ENCODE data around the gene SEC16A.

SEC16A gene
- total RNA-seq = 191 to 248 (median 211) reads per million in 3 donors

GRCh38 chr9:136482793-136483588 lies at the start of gene SEC16A:
Gene SEC16A (minus strand): TSS chr9:136483040. CDS start chr9:136477615, 5,425 bp downstream.
- peak within 1 kb of the TSS; percentile 96 for H3K27ac ChIP-seq (ENCODE audit: insufficient read depth, low read length, poor library complexity, severe bottlenecking)
- H3K36me3 ChIP-seq (ENCODE audit: control insufficient read depth, insufficient read depth, low read length) = peaks cover 9% of the 10 kb centered on the region
- peaks cover 21% of the 10 kb centered on the region for H3K4me1 ChIP-seq (ENCODE audit: control insufficient read depth, insufficient read depth, low read length, poor library complexity, severe bottlenecking)
- DNase-seq = peak; percentile 97 to 99 (median 99)
- H3K4me3 ChIP-seq (ENCODE audit: insufficient read depth, low read depth, low read length, poor library complexity, severe bottlenecking) = peak within 1 kb of the TSS; percentile 92
- H3K9me3 ChIP-seq (ENCODE audit: control insufficient read depth, low read length) = no peaks in the 10 kb centered on the region
- H3K27me3 ChIP-seq (replicated peaks; ENCODE audit: control insufficient read depth, insufficient read depth, low read length, poor library complexity, severe bottlenecking) = no peaks in the 10 kb centered on the region

DNA sequence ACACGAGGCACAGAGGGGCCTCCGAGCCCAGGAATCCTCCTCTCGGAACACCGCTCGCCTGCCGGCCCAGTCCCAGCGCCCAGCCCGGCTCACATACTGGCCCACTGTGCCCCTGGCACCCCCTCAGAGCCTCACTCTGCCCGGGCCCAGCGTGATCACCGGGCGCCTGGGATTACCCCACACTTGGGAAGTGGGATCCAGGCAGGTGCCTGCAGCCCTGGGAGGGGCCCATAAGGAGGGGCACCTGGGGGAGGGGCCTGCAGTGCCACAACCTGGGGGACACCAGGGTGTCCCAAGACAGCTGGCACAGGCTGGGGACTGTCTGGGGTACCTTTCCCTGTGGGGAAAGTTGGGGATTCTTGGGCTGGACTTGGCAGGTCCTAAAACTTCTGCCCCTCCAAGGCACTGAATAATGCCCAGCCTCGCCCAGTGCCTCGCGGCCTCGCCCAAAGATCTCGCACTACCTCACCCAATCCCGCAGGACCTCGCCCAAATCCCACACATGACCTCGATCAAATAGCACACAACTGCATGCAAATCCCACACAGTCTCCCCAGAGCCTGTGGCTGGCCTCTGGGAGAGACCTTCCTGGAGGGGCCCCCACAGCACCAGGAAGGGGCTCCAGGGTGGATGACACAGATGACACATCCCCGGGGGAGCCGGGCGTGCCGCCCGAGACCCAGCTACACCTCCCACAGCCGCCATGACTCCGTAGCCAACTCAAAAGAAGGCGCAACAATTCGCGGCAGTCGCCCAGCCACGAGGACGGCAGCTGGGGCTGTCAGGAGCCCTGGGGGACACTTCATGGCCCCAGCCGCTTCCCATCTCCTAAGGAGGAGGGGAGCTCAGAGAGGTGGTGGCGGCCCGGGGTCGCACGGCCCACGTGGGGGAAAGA lies 49.3 kb upstream of the SEC16A start:
- peak overlapping the region; percentile 11 for H3K4me3 ChIP-seq (ENCODE audit: insufficient read depth, low read depth, low read length, poor library complexity, severe bottlenecking)
- peaks cover 6% of the 10 kb centered on the region for H3K36me3 ChIP-seq (ENCODE audit: control insufficient read depth, insufficient read depth, low read length)
- H3K9me3 ChIP-seq (ENCODE audit: control insufficient read depth, low read length) = no peaks in the 10 kb centered on the region
- DNase-seq = no peak
- H3K4me1 ChIP-seq (ENCODE audit: control insufficient read depth, insufficient read depth, low read length, poor library complexity, severe bottlenecking) = peaks cover 61% of the 10 kb centered on the region
- no peaks in the 10 kb centered on the region for H3K27me3 ChIP-seq (replicated peaks; ENCODE audit: control insufficient read depth, insufficient read depth, low read length, poor library complexity, severe bottlenecking)
- no peak overlapping the region for H3K27ac ChIP-seq (ENCODE audit: insufficient read depth, low read length, poor library complexity, severe bottlenecking)

GRCh38 chr9:136531186-136531903 lies 48.5 kb upstream of the SEC16A start:
- H3K9me3 ChIP-seq (ENCODE audit: control insufficient read depth, low read length) = no peaks in the 10 kb centered on the region
- peaks cover 53% of the 10 kb centered on the region for H3K4me1 ChIP-seq (ENCODE audit: control insufficient read depth, insufficient read depth, low read length, poor library complexity, severe bottlenecking)
- peaks cover 6% of the 10 kb centered on the region for H3K36me3 ChIP-seq (ENCODE audit: control insufficient read depth, insufficient read depth, low read length)
- no peak for DNase-seq
- no peaks in the 10 kb centered on the region for H3K27me3 ChIP-seq (replicated peaks; ENCODE audit: control insufficient read depth, insufficient read depth, low read length, poor library complexity, severe bottlenecking)
- H3K27ac ChIP-seq (ENCODE audit: insufficient read depth, low read length, poor library complexity, severe bottlenecking) = no peak overlapping the region
- no peak overlapping the region for H3K4me3 ChIP-seq (ENCODE audit: insufficient read depth, low read depth, low read length, poor library complexity, severe bottlenecking)

DNA sequence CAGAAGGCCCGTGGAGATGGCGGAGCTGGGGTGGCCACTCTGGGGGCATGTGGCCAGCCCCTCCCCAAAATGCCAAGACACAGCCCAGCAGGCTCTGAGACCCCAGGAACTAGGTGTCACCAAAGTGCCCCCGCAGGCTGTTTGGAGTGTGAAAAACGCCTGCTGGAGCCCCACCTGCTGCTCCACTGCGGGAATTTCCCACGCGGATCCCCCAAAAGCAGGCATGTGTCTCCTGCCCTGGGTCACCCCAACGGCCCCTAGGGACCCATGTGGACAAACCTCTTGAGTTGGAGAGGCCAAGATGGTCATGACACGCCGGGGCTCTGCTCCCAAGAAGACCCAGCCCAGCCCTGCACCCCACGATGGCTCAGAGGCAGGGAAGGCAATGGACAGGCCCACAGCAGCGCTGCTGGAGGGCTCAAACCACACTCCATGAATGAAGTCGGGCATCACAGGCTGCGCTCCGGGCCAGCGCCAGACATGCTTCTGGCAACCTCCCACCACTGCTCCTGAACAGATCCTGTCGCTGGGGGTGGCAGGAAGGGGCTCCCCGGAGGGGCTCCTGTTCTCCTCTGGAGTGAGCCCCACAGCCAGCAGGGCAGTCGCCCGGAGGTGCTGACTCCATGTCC lies 47.7 kb upstream of the SEC16A start:
- peaks cover 6% of the 10 kb centered on the region for H3K36me3 ChIP-seq (ENCODE audit: control insufficient read depth, insufficient read depth, low read length)
- no peaks in the 10 kb centered on the region for H3K9me3 ChIP-seq (ENCODE audit: control insufficient read depth, low read length)
- H3K27ac ChIP-seq (ENCODE audit: insufficient read depth, low read length, poor library complexity, severe bottlenecking) = no peak overlapping the region
- H3K4me1 ChIP-seq (ENCODE audit: control insufficient read depth, insufficient read depth, low read length, poor library complexity, severe bottlenecking) = peaks cover 53% of the 10 kb centered on the region
- H3K27me3 ChIP-seq (replicated peaks; ENCODE audit: control insufficient read depth, insufficient read depth, low read length, poor library complexity, severe bottlenecking) = no peaks in the 10 kb centered on the region
- DNase-seq = no peak
- no peak overlapping the region for H3K4me3 ChIP-seq (ENCODE audit: insufficient read depth, low read depth, low read length, poor library complexity, severe bottlenecking)

DNA sequence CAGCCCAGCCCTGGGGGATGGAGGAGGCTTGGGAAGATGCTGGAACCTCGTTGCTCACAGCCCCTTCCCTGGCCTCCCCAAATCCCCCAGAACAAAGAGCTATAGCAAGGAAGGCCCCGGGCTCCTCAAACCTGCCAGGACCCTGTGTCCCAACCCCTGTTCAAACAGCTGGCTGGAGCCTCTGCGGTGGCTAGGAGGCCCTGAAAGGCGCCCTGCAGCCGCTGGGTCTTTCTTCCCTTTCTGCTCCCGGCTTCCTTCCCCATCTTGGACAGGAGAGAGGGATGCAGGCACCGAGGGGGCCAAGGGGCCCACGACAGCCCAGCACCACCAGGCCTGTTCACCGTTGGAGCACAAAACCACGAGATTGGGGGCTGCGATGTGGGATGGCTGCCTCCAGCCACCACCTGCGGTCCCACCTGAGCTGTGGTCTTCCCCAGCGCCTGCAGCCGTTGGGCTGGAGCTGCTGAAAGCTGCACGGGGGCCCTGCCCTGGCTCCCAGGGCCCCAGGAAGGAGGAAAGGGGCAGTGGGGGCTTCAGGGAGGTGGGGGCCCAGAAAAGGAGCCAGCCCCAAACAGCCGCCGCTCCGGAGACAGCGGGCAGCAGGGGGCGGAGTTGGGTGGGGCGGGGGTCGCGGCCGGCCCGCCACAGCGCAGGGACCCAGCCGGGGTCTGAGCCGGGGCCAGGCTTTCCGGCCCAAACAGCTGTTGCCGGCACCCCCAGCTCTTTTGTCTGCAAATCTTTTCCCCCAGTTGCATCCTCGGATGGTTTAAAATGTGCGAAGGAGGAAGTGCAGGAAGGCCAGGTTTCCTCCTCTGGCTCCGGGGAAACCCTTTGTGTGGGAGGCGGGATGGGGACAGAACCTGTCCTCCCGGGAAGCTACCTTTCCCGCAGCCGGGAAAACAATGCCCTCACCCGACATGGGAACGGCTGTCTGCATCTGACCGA lies 46.9 kb upstream of the SEC16A start:
- peak overlapping the region; percentile 13 for H3K27ac ChIP-seq (ENCODE audit: insufficient read depth, low read length, poor library complexity, severe bottlenecking)
- DNase-seq = no peak
- no peak overlapping the region for H3K4me3 ChIP-seq (ENCODE audit: insufficient read depth, low read depth, low read length, poor library complexity, severe bottlenecking)
- peaks cover 49% of the 10 kb centered on the region for H3K4me1 ChIP-seq (ENCODE audit: control insufficient read depth, insufficient read depth, low read length, poor library complexity, severe bottlenecking)
- no peaks in the 10 kb centered on the region for H3K27me3 ChIP-seq (replicated peaks; ENCODE audit: control insufficient read depth, insufficient read depth, low read length, poor library complexity, severe bottlenecking)
- no peaks in the 10 kb centered on the region for H3K9me3 ChIP-seq (ENCODE audit: control insufficient read depth, low read length)
- peaks cover 6% of the 10 kb centered on the region for H3K36me3 ChIP-seq (ENCODE audit: control insufficient read depth, insufficient read depth, low read length)

- no peak for DNase-seq
- peak overlapping the region; percentile 13 for H3K27ac ChIP-seq (ENCODE audit: insufficient read depth, low read length, poor library complexity, severe bottlenecking)
- no peak overlapping the region for H3K4me3 ChIP-seq (ENCODE audit: insufficient read depth, low read depth, low read length, poor library complexity, severe bottlenecking)
- peaks cover 40% of the 10 kb centered on the region for H3K4me1 ChIP-seq (ENCODE audit: control insufficient read depth, insufficient read depth, low read length, poor library complexity, severe bottlenecking)
- no peaks in the 10 kb centered on the region for H3K27me3 ChIP-seq (replicated peaks; ENCODE audit: control insufficient read depth, insufficient read depth, low read length, poor library complexity, severe bottlenecking)
- H3K9me3 ChIP-seq (ENCODE audit: control insufficient read depth, low read length) = no peaks in the 10 kb centered on the region
- H3K36me3 ChIP-seq (ENCODE audit: control insufficient read depth, insufficient read depth, low read length) = peaks cover 9% of the 10 kb centered on the region
These were observed 46.0 kb upstream of the SEC16A start for GRCh38 chr9:136528716-136529341.

DNA sequence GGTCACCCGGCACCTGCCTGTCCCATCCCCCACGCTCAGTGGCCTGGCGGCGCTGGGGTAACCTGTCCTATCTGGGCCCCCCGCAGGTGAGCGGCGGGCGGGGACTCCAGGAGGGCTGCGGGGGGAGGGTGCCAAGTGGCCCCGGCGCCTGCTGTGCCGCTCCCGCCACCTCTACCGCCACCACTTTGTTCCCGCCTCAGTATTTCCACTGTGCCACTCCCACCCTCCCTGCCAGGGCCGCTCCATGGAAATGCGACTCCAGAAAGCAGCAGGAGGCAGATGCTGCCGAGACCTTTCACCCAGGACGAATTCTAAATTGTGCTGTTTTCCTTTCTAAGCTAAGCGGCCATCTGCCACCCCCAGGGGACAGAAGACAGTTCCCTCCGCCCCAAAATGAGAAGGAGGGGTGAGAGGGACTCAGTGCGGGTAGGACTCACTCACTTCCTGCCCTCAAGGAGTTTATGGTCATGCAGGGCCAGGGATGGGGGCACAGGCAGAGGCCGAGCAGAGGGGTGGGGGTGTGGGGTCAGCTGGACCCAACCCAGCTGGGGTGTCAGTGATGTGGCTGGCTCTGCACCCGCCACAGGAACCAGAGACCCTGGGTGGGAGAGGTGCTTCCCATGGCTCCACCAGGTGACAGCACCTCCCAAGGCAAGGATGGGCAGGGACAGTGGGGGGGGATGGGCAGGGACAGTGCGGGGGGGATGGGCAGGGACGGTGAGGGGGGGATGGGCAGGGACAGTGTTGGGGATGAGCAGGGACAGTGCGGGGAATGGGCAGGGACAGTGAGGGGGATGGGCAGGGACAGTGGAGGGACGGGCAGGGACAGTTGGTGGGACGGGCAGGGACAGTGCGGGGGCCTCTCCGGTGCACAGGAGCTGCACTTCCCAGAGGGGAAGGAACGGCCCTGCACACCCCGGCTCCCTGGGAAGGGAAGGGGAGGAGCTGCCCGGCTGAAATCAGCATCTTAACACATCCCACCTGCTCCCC lies 45.2 kb upstream of the SEC16A start:
- peaks cover 17% of the 10 kb centered on the region for H3K36me3 ChIP-seq (ENCODE audit: control insufficient read depth, insufficient read depth, low read length)
- no peaks in the 10 kb centered on the region for H3K27me3 ChIP-seq (replicated peaks; ENCODE audit: control insufficient read depth, insufficient read depth, low read length, poor library complexity, severe bottlenecking)
- no peak overlapping the region for H3K4me3 ChIP-seq (ENCODE audit: insufficient read depth, low read depth, low read length, poor library complexity, severe bottlenecking)
- no peak for DNase-seq
- H3K4me1 ChIP-seq (ENCODE audit: control insufficient read depth, insufficient read depth, low read length, poor library complexity, severe bottlenecking) = peaks cover 32% of the 10 kb centered on the region
- no peaks in the 10 kb centered on the region for H3K9me3 ChIP-seq (ENCODE audit: control insufficient read depth, low read length)
- no peak overlapping the region for H3K27ac ChIP-seq (ENCODE audit: insufficient read depth, low read length, poor library complexity, severe bottlenecking)

DNA sequence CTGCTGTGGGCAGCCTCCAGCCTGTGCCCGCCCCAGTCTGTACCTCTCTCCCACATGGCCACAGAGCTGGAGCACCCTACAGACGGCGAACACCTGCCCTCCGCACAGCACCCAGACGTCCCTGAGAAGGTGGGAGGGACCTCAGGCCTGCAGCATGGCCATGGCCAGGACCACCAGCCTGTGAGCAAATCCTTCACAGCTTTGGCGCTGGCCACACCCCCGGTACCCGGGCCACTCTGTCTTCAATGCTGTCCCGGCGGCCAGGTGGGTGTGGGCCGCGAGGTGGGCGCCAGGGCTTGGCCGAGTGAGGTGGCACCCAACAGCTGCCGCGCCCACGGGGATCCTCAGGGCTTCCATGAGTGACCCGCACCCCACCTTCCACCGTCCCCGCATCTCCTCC lies 44.3 kb upstream of the SEC16A start:
- Histone ChIP-seq H3K27ac (ENCODE audit: insufficient read depth, low read length, poor library complexity, severe bottlenecking) (no peak overlapping the region), H3K36me3 (ENCODE audit: control insufficient read depth, insufficient read depth, low read length) (peaks cover 25% of the 10 kb centered on the region), H3K27me3 (replicated peaks; ENCODE audit: control insufficient read depth, insufficient read depth, low read length, poor library complexity, severe bottlenecking) (no peaks in the 10 kb centered on the region), H3K4me3 (ENCODE audit: insufficient read depth, low read depth, low read length, poor library complexity, severe bottlenecking) (no peak overlapping the region), H3K4me1 (ENCODE audit: control insufficient read depth, insufficient read depth, low read length, poor library complexity, severe bottlenecking) (peaks cover 23% of the 10 kb centered on the region), H3K9me3 (ENCODE audit: control insufficient read depth, low read length) (no peaks in the 10 kb centered on the region)
- DNase-seq = no peak

Data from effector memory CD4-positive, alpha-beta T cell (primary cell).